ENCODE results near the gene NCKAP1.

NCKAP1 gene

GRCh38 chr2:182952741-182953450 is 85.4 kb downstream of the NCKAP1 start:
- Histone ChIP-seq H3K27ac (replicated peaks) (no peak overlapping the region), H3K4me3 (replicated peaks; ENCODE audit: insufficient read depth, low read length) (no peak overlapping the region), H3K27me3 (ENCODE audit: insufficient read depth, poor library complexity, severe bottlenecking) (no peaks in the 10 kb centered on the region)
- no peak for TF ChIP-seq SPI1 (IDR thresholded peaks at IDR 0.05; ENCODE audit: borderline replicate concordance, low read depth)
- TF ChIP-seq GABPA (IDR thresholded peaks at IDR 0.05; ENCODE audit: low read depth), result no peak
- TF ChIP-seq POLR2AphosphoS5 (IDR thresholded peaks at IDR 0.05; ENCODE audit: low read depth), result no peak
- TF ChIP-seq REST (IDR thresholded peaks at IDR 0.05; ENCODE audit: insufficient replicate concordance, low read depth), result no peak
- TF ChIP-seq CTCF (IDR thresholded peaks at IDR 0.05; ENCODE audit: insufficient read depth, low read length), result no peak
- DNase-seq (ENCODE audit: low read depth in 1 of 2, low spot score in 1 of 2), result no peak

- no peak for DNase-seq (ENCODE audit: low read depth in 1 of 2, low spot score in 1 of 2)
- no peaks in the 10 kb centered on the region for H3K27me3 ChIP-seq (ENCODE audit: insufficient read depth, poor library complexity, severe bottlenecking)
- H3K27ac ChIP-seq (replicated peaks), result no peak overlapping the region
- H3K4me3 ChIP-seq (replicated peaks; ENCODE audit: insufficient read depth, low read length), result no peak overlapping the region
- TF ChIP-seq POLR2AphosphoS5 (IDR thresholded peaks at IDR 0.05; ENCODE audit: low read depth), result no peak
- TF ChIP-seq REST (IDR thresholded peaks at IDR 0.05; ENCODE audit: insufficient replicate concordance, low read depth), result no peak
- no peak for TF ChIP-seq GABPA (IDR thresholded peaks at IDR 0.05; ENCODE audit: low read depth)
- no peak for TF ChIP-seq SPI1 (IDR thresholded peaks at IDR 0.05; ENCODE audit: borderline replicate concordance, low read depth)
- no peak for TF ChIP-seq CTCF (IDR thresholded peaks at IDR 0.05; ENCODE audit: insufficient read depth, low read length)
Observed at GRCh38 chr2:182951948-182952663, 86.2 kb downstream of the NCKAP1 start.

- no peak overlapping the region for H3K27ac ChIP-seq (replicated peaks)
- no peak for DNase-seq (ENCODE audit: low read depth in 1 of 2, low spot score in 1 of 2)
- H3K27me3 ChIP-seq (ENCODE audit: insufficient read depth, poor library complexity, severe bottlenecking), result no peaks in the 10 kb centered on the region
- no peak overlapping the region for H3K4me3 ChIP-seq (replicated peaks; ENCODE audit: insufficient read depth, low read length)
- TF ChIP-seq CTCF (IDR thresholded peaks at IDR 0.05; ENCODE audit: insufficient read depth, low read length), result no peak
- TF ChIP-seq POLR2AphosphoS5 (IDR thresholded peaks at IDR 0.05; ENCODE audit: low read depth), result no peak
- no peak for TF ChIP-seq REST (IDR thresholded peaks at IDR 0.05; ENCODE audit: insufficient replicate concordance, low read depth)
- no peak for TF ChIP-seq SPI1 (IDR thresholded peaks at IDR 0.05; ENCODE audit: borderline replicate concordance, low read depth)
- no peak for TF ChIP-seq GABPA (IDR thresholded peaks at IDR 0.05; ENCODE audit: low read depth)
Observed at GRCh38 chr2:182950546-182950945, 87.7 kb downstream of the NCKAP1 start.
